A549 (cell line): ENCODE results near the gene PDLIM7. TPM values are rescaled to one million over a fixed set of nuclear protein-coding genes. Genes with fewer than 3 reads are reported as not detected.

Experiments
- ATAC-seq, 2 experiments: fragments of 200-7000 bp in 1 of 2; fragments of >200 bp in 1 of 2; cut with Nextera tagmentation in 1 of 2; cut with Tn5 transposase in 1 of 2; 3 replicates each; pipeline versions ENCODE4 v1.8.0 to v1.9.1; 2018 to 2020; ENCODE audit warnings: mild to moderate bottlenecking in 1 of 2, moderate library complexity in 1 of 2
- CTCF ChIA-PET: fragments of 300-600 bp; sonication (Branson Sonifier 250); formaldehyde crosslinking; extraction: SDS; loops from one replicate; lab custom pipeline; 2021; ENCODE audit warnings: antibody characterized with exemption, inconsistent platforms; lab: Yijun Ruan, JAX
- POLR2A ChIA-PET: fragments of 350-600 bp; formaldehyde crosslinking; extraction: SDS; loops from one replicate; lab custom pipeline; 2021; ENCODE audit warnings: antibody characterized with exemption, inconsistent platforms; lab: Yijun Ruan, JAX
- DNase-seq, 2 experiments: peaks; one replicate each; pipeline versions ENCODE4 v3.0.0 to v3.0.0-alpha.2; 2011 to 2016; ENCODE audit warnings: low read depth in 1 of 2, low spot score in 1 of 2
- FAIRE-seq: peaks from 2 replicates; lab custom pipeline; 2011; peaks lifted over from hg19 to GRCh38; lab: Jason Lieb, UNC
- H3K27ac ChIP-seq, 2 experiments: fragments of >200 bp; sonication (Bioruptor Twin); formaldehyde crosslinking; 3 replicates each; pipeline ENCODE4 v1.5.1; 2016 to 2017
- H3K4me1 ChIP-seq: fragments of >200 bp; sonication (Bioruptor Twin); formaldehyde crosslinking; 3 replicates; pipeline ENCODE4 v1.6.1; 2016
- H3K4me2 ChIP-seq: fragments of >200 bp; sonication (Bioruptor Twin); formaldehyde crosslinking; 3 replicates; pipeline ENCODE4 v1.6.1; 2016
- H3K4me3 ChIP-seq: fragments of >200 bp; sonication (Bioruptor Twin); formaldehyde crosslinking; 3 replicates; pipeline ENCODE4 v1.5.1; 2016
- H3K9me3 ChIP-seq: fragments of >200 bp; sonication (Bioruptor Twin); formaldehyde crosslinking; 3 replicates; pipeline ENCODE4 v1.6.1; 2016
- BCL3 ChIP-seq: fragments of >200 bp; sonication (Bioruptor Twin); formaldehyde crosslinking; IDR thresholded peaks from 3 replicates; pipeline ENCODE4 v1.6.1; 2016
- BHLHE40 ChIP-seq: IDR thresholded peaks from 2 replicates; pipeline ENCODE4 v1.6.1; 2012; ENCODE audit warnings: low read depth, low read length, inconsistent platforms
- CBX2 ChIP-seq: fragments of 200-600 bp; sonication (generic); IDR thresholded peaks from 2 replicates; pipeline ENCODE4 v1.6.1; 2016; ENCODE audit warnings: low read depth, mild to moderate bottlenecking, borderline replicate concordance
- CBX8 ChIP-seq: fragments of 200-600 bp; sonication (generic); IDR thresholded peaks from 2 replicates; pipeline ENCODE4 v1.6.1; 2016
- CEBPB ChIP-seq, 2 experiments: fragments of >200 bp in 1 of 2; sonication (Bioruptor Twin) in 1 of 2; formaldehyde crosslinking in 1 of 2; IDR thresholded peaks; 2 replicates each; pipeline ENCODE4 v1.6.1; 2012 to 2016
- E2F6 ChIP-seq: IDR thresholded peaks from 2 replicates; pipeline ENCODE4 v1.6.1; 2012; ENCODE audit warnings: low read depth, borderline replicate concordance
- ESRRA ChIP-seq: fragments of 150-350 bp; IDR thresholded peaks from 2 replicates; pipeline ENCODE4 v1.6.1; 2014; ENCODE audit warnings: mild to moderate bottlenecking, low read length, borderline replicate concordance
- FOSB ChIP-seq: fragments of 250-450 bp; sonication (Bioruptor Pico); IDR thresholded peaks from 2 replicates; pipeline ENCODE4 v1.5.0; 2020; ENCODE audit warnings: mild to moderate bottlenecking, moderate library complexity
- FOSL2 ChIP-seq, 2 experiments: fragments of 450-650 bp in 1 of 2; fragments of >200 bp in 1 of 2; sonication (Bioruptor Twin) in 1 of 2; formaldehyde crosslinking; IDR thresholded peaks; 2 replicates each; pipeline versions ENCODE4 v1.5.0 to v1.6.1; 2016 to 2020; ENCODE audit warnings: mild to moderate bottlenecking in 1 of 2, moderate library complexity in 1 of 2
- GATA3 ChIP-seq: IDR thresholded peaks from 2 replicates; pipeline ENCODE4 v1.6.1; 2012; ENCODE audit warnings: borderline replicate concordance
- HMGXB4 ChIP-seq: fragments of 250-450 bp; sonication (Bioruptor Pico); IDR thresholded peaks from 2 replicates; pipeline ENCODE4 v1.5.0; 2021; ENCODE audit warnings: mild to moderate bottlenecking, moderate library complexity, borderline replicate concordance
- HOXB5 ChIP-seq: fragments of 250-450 bp; sonication (Bioruptor Pico); IDR thresholded peaks from 2 replicates; pipeline ENCODE4 v1.5.0; 2020; ENCODE audit warnings: mild to moderate bottlenecking, moderate library complexity
- JUN ChIP-seq, 2 experiments: fragments of >200 bp; sonication (Bioruptor Twin); formaldehyde crosslinking; IDR thresholded peaks; 2 replicates in 1 of 2; 3 replicates in 1 of 2; pipeline ENCODE4 v1.6.1; 2016 to 2017
- NFE2L2 ChIP-seq: fragments of 150-350 bp; conservative IDR thresholded peaks from 2 replicates; pipeline ENCODE4 v1.6.1; 2014; ENCODE audit warnings: low read length
- PHF8 ChIP-seq: fragments of 200-600 bp; sonication (generic); IDR thresholded peaks from 2 replicates; pipeline ENCODE4 v1.6.1; 2016; ENCODE audit warnings: low read depth, mild to moderate bottlenecking, antibody characterized with exemption, moderate library complexity, borderline replicate concordance
- POLR2AphosphoS2 ChIP-seq: conservative IDR thresholded peaks from 2 replicates; pipeline ENCODE4 v1.6.1; 2012; ENCODE audit warnings: low read length, improper control_type of control experiment, inconsistent platforms
- RAD21 ChIP-seq, 2 experiments: fragments of >200 bp in 1 of 2; sonication (Bioruptor Twin) in 1 of 2; formaldehyde crosslinking in 1 of 2; IDR thresholded peaks in 1 of 2; conservative IDR thresholded peaks in 1 of 2; 2 replicates in 1 of 2; 3 replicates in 1 of 2; pipeline ENCODE4 v1.6.1; 2012 to 2018; ENCODE audit warnings: inconsistent platforms in 1 of 2
- TFCP2L1 ChIP-seq: fragments of 250-450 bp; sonication (Bioruptor Pico); IDR thresholded peaks from 2 replicates; pipeline ENCODE4 v1.5.0; 2021; ENCODE audit warnings: mild to moderate bottlenecking
- TP53 ChIP-seq: fragments of 250-450 bp; sonication (Bioruptor Pico); IDR thresholded peaks from 2 replicates; pipeline ENCODE4 v1.5.0; 2021; ENCODE audit warnings: mild to moderate bottlenecking, moderate library complexity
- ZC3H11A ChIP-seq: fragments of 450-650 bp; IDR thresholded peaks from 2 replicates; pipeline ENCODE4 v1.6.1; 2014; ENCODE audit warnings: antibody characterized with exemption, mild to moderate bottlenecking
- ZSCAN20 ChIP-seq: fragments of 250-450 bp; sonication (Bioruptor Pico); IDR thresholded peaks from 2 replicates; pipeline ENCODE4 v1.8.0; 2022; ENCODE audit warnings: mild to moderate bottlenecking, moderate library complexity
- WGBS: methylation state at CpG from one replicate; pipeline ENCODE4 v1.1.6; 2017; ENCODE audit errors: missing lambda C conversion rate; 5-methylcytosine and 5-hydroxymethylcytosine counted together
- polyA plus RNA-seq, 4 experiments: library from polyadenylated mRNA; depleted of rRNA in 3 of 4; stranded (reverse); fragments of >200 nt; fragmentation: RNase III in 1 of 4; extraction: RNeasy Plus Mini Kit Qiagen cat#74134 plus additional on column Dnase treatment in 1 of 4; gene quantifications; 2 replicates in 3 of 4; 3 replicates in 1 of 4; pipeline ENCODE4 v1.2.3, GENCODE V29; 2011 to 2017
- TF ChIP-seq, protein P1 (sequence below): fragments of 250-450 bp; sonication (Bioruptor Pico); IDR thresholded peaks from 2 replicates; pipeline ENCODE4 v1.5.0; 2020; ENCODE audit warnings: low read depth, mild to moderate bottlenecking, moderate library complexity
- TF ChIP-seq, protein P2 (sequence below): IDR thresholded peaks from 2 replicates; pipeline ENCODE4 v1.6.1; 2012

Gene PDLIM7
- polyA plus RNA-seq, 2 of the 4 experiments (the other 2 are of a cell fraction): 30.7 to 124 TPM

GRCh38 chr5:177478711-177479646, 18.4 kb downstream of the PDLIM7 start:
- Histone ChIP-seq H3K4me2 (no peak overlapping the region), H3K9me3 (no peaks in the 10 kb centered on the region), H3K4me3 (no peak overlapping the region), H3K4me1 (peaks cover 22% of the 10 kb centered on the region; the same call in 2 of the 3 replicates), H3K27ac (peak overlapping the region; percentile 22 to 69; a peak in 4 of 6 replicates)
- POLR2A ChIA-PET: interaction anchor here (0.6 to 1.2 kb wide), 2 partner anchors 16 to 18 kb away, joined by 3 to 4 read pairs; partner anchors contain the start of gene PDLIM7
- FAIRE-seq (no peak), ATAC-seq (no peak; a peak in 1 of 6 replicates), DNase-seq (no peak)
- WGBS: 81% methylated on average over 18 of the region's 18 CpGs
- CTCF ChIA-PET: interaction anchor here (0.6 to 19.7 kb wide), 8 partner anchors 10 to 817 kb away, joined by 3 to 241 read pairs (median 7); partner anchors contain the start of gene PDLIM7
- TF ChIP-seq CBX2 (no peak), JUN (IDR thresholded peaks at IDR 0.05) (0 out of 5 replicates have a peak, but pooled peaks of 1 of the 2 experiments have one; percentile 18), PHF8 (no peak), ZSCAN20 (CRISPR knock-in tag) (no peak), ESRRA (no peak), HMGXB4 (CRISPR knock-in tag) (no peak)

DNA sequence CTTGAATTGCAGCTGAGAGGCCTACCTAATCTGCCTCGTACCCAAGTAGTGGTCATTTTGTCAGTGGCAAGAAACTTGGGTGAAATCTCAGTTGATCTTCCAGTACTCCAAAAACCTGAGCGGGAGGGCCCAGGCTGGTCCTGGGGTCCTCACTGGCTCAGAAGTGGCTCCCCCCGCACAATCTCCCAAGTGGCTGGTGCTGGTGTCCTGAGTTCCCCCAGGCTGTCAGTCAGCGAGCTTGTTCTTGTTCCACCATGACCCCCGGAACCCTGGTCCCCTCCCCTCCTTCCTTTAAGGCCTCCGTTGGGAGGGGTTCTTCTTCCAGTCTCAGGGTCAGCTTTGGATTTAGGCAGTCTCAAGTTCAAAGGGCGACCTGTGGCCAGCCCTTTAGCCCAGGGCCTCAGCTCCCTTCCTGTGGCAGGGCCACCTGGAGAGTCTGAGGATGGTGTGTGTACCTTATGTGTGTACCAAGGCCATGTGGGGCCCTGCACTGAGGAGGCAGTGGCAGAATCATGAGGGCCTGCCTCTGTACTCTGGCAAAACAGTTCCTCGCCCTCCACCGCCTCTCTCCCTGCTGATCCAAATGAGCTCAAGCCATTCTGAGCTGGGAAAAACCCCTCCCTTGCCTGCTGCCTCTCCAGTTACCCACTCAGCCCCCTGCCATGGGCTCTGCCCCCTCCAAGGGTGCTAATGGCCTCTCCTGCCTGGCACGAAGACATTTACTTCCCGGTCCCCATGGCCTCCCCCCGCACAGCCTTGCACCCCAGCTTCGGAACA, 19.5 kb downstream of the PDLIM7 start:
- peaks cover 25% of the 10 kb centered on the region; the same call in 2 of the 3 replicates for H3K4me1 ChIP-seq
- H3K4me2 ChIP-seq: no peak overlapping the region
- H3K4me3 ChIP-seq: no peak overlapping the region
- no peaks in the 10 kb centered on the region for H3K9me3 ChIP-seq
- H3K27ac ChIP-seq: peak overlapping the region in 1 of 2 experiments; percentile 31; a peak in 2 of 6 replicates
- no peak for TF ChIP-seq CBX2
- TF ChIP-seq POLR2AphosphoS2: peak; percentile 62; the same call in 1 of the 2 replicates
- TF ChIP-seq ZC3H11A: no peak
- no peak for TF ChIP-seq BCL3
- DNase-seq (no peak), FAIRE-seq (no peak), ATAC-seq (peak in 1 of 2 experiments; percentile 2; a peak in 2 of 6 replicates)
- POLR2A ChIA-PET: interaction anchor here (0.6 to 1.2 kb wide), 2 partner anchors 17 to 19 kb away, joined by 3 to 4 read pairs; partner anchors contain the start of gene PDLIM7
- CTCF ChIA-PET: interaction anchor here (1.2 to 19.7 kb wide), 8 partner anchors 9 to 87 kb away, joined by 3 to 241 read pairs (median 7); partner anchors contain the start of gene PDLIM7
- 87% methylated on average over 13 of the region's 13 CpGs for WGBS

GRCh38 chr5:177476531-177477233, 20.7 kb downstream of the PDLIM7 start:
- CTCF ChIA-PET: interaction anchor here (1.4 to 19.7 kb wide), 7 partner anchors 8 to 82 kb away, joined by 3 to 241 read pairs (median 7); no protein-coding TSS in a partner anchor
- FAIRE-seq (no peak), DNase-seq (no peak), ATAC-seq (no peak)
- peaks cover 32% of the 10 kb centered on the region for H3K4me1 ChIP-seq
- POLR2A ChIA-PET: interaction anchor here (0.9 kb wide), 1 partner anchor 21 kb away, joined by 4 read pairs; the partner anchor contains the start of gene PDLIM7
- no peak overlapping the region for H3K27ac ChIP-seq
- no peak overlapping the region for H3K4me3 ChIP-seq
- 96% methylated on average over 18 of the region's 18 CpGs for WGBS
- H3K4me2 ChIP-seq: no peak overlapping the region
- no peaks in the 10 kb centered on the region for H3K9me3 ChIP-seq
- TF ChIP-seq HOXB5 (CRISPR knock-in tag) (no peak), NFE2L2 (no peak), TFCP2L1 (CRISPR knock-in tag) (no peak), E2F6 (no peak), ZSCAN20 (CRISPR knock-in tag) (no peak), GATA3 (no peak), RAD21 (conservative IDR thresholded peaks at IDR 0.05 in 1 of 2, IDR thresholded peaks at IDR 0.05 in 1 of 2) (no peak), TP53 (CRISPR knock-in tag) (no peak), BHLHE40 (no peak), FOSB (CRISPR knock-in tag) (no peak), CEBPB (IDR thresholded peaks at IDR 0.05) (no peak), CBX8 (no peak), FOSL2 (IDR thresholded peaks at IDR 0.05) (no peak), FOSL2 (CRISPR knock-in tag; IDR thresholded peaks at IDR 0.05) (no peak)
- TF ChIP-seq, protein P1, sequence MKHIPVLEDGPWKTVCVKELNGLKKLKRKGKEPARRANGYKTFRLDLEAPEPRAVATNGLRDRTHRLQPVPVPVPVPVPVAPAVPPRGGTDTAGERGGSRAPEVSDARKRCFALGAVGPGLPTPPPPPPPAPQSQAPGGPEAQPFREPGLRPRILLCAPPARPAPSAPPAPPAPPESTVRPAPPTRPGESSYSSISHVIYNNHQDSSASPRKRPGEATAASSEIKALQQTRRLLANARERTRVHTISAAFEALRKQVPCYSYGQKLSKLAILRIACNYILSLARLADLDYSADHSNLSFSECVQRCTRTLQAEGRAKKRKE (CRISPR knock-in tag): no peak
- TF ChIP-seq, protein P2, sequence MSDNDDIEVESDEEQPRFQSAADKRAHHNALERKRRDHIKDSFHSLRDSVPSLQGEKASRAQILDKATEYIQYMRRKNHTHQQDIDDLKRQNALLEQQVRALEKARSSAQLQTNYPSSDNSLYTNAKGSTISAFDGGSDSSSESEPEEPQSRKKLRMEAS: no peak
